ENCODE results near the gene D2HGDH. TPM values are rescaled to one million over a fixed set of nuclear protein-coding genes. Genes with fewer than 3 reads are reported as not detected.

Gene D2HGDH
- total and polyA plus RNA-seq, 7 donors, result 14.1 to 31.0 (median 20.3) TPM

DNA sequence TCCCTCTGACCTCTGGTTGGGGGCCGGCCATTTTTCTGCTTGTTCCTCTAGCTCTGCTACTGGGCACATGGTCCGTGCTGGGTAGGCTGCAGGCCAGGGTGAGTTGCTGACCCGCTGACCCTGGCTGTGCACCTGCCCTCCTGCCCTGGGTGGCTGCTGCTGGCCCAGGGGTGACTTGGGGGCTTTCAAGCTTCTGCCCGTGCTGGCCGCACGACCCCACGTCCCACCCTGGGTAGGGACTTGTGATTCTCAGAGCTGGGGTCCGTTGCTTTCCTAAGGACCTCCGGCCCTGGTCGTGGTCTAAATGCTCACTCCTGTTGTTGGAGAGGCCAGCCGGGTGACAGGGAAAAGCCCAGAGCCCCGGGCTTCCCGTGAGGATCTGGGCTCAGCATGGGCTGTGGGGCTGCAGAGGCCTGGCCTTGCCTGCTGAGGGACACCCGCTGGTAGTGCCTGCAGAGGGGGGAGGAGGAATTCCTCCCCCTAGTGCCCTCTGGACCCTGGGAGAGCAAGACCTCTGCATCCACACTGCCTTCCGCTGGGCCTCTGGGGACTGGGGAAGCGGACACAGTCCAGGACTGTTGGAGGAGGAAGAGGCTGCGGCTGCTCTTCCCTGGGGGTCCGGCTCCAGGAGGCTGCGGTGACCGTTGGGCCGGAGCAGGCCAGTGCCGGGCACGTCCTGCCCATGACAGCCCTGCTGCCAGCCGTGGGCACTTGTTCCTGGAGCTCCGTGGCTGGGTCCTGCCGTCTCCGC, 35.9 kb downstream of the D2HGDH start:
- TF ChIP-seq, protein P1, sequence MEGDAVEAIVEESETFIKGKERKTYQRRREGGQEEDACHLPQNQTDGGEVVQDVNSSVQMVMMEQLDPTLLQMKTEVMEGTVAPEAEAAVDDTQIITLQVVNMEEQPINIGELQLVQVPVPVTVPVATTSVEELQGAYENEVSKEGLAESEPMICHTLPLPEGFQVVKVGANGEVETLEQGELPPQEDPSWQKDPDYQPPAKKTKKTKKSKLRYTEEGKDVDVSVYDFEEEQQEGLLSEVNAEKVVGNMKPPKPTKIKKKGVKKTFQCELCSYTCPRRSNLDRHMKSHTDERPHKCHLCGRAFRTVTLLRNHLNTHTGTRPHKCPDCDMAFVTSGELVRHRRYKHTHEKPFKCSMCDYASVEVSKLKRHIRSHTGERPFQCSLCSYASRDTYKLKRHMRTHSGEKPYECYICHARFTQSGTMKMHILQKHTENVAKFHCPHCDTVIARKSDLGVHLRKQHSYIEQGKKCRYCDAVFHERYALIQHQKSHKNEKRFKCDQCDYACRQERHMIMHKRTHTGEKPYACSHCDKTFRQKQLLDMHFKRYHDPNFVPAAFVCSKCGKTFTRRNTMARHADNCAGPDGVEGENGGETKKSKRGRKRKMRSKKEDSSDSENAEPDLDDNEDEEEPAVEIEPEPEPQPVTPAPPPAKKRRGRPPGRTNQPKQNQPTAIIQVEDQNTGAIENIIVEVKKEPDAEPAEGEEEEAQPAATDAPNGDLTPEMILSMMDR (IDR thresholded peaks at IDR 0.05), result no peak
- Histone ChIP-seq H3K27me3 (ENCODE audit: insufficient read depth in 3 of 3, low read length in 2 of 3) (peaks cover 0 to 16% (median 4%) of the 10 kb centered on the region in 3 donors), H3K36me3 (ENCODE audit: insufficient read depth in 1 of 2, low read depth in 1 of 2) (no peaks in the 10 kb centered on the region), H3K27ac (no peak overlapping the region), H3K4me3 (no peak overlapping the region), H3K9me3 (no peaks in the 10 kb centered on the region), H3K4me1 (peaks cover 10% of the 10 kb centered on the region)
- peak in 2 of 4 donors; percentile 5 to 29 for ATAC-seq
- intact Hi-C loops (cut with DNase I), result no loop called here
- 51 to 53% (median 51%) methylated on average over 27 of the region's 27 CpGs for WGBS, 3 donors
- DNase-seq, result no peak

DNA sequence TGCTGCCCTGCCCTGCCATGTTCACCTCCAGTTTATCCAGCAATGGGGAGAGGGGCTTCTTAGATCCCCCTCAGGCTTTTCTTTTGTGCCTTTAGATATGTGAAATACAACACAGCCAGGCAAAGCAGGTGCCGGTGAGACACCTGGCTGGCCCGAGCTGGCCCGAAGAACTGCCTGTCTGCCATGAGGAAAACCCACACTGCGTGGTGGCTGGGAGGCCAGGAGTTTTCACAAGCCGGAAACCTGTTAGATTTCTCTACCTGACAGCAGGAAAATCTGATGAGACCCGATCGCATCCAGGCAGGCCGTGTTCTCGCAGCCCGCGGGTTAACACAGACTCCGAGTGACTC, 36.5 kb downstream of the D2HGDH start:
- DNase-seq (no peak), ATAC-seq (peak in 1 of 4 donors; percentile 4)
- intact Hi-C loops (cut with DNase I), result no loop called here
- Histone ChIP-seq H3K36me3 (ENCODE audit: insufficient read depth in 1 of 2, low read depth in 1 of 2) (no peaks in the 10 kb centered on the region), H3K27me3 (ENCODE audit: insufficient read depth in 3 of 3, low read length in 2 of 3) (peaks cover 0 to 20% (median 4%) of the 10 kb centered on the region in 3 donors), H3K4me1 (peaks cover 10% of the 10 kb centered on the region), H3K9me3 (no peaks in the 10 kb centered on the region), H3K27ac (no peak overlapping the region), H3K4me3 (no peak overlapping the region)
- TF ChIP-seq, protein P1 (IDR thresholded peaks at IDR 0.05), result no peak
- 82 to 92% (median 86%) methylated on average over 12 of the region's 12 CpGs for WGBS, 3 donors

DNA sequence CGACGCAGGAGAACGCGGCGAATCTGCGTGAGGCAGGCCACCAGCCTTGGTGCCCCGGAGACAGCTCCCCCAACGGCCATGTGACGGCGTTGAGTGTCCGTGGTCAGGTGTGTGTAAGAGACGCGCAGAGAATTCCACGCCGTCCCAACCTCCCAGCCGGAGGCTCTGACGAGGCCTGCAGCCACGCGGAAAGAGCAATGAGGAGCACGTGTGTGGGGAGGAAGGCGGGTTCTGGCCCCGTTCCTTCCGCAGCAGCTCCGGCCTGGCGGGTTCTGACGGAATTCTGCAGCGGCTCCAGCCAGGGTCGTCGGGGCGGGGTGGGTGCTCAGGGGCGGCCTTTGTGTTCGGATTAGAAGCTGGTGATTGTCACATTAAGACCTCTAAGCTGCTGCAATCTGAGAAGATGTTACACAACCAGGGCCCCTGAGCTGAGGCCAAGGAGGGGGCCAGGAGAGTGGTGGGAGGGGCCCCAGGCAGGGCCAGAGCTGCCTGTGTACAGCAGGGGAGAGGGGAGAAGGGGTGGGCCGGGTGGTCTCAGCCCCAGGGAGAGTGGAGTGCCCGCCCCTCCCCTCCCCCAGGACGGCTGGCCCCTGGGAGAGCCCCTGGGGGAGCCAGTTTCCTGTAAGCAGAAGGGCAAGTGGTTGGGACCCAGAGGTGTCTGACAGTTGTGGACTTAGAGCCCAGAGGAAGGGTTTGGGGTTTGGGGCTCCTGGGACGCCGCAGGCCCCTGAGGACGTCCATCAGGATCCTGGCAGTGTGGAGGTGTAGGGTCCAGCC, 37.0 kb downstream of the D2HGDH start:
- WGBS, 3 donors, result 31 to 47% (median 36%) methylated on average over 37 to 38 of the region's 38 CpGs
- peaks cover 0 to 20% (median 4%) of the 10 kb centered on the region in 3 donors for H3K27me3 ChIP-seq (ENCODE audit: insufficient read depth in 3 of 3, low read length in 2 of 3)

DNA sequence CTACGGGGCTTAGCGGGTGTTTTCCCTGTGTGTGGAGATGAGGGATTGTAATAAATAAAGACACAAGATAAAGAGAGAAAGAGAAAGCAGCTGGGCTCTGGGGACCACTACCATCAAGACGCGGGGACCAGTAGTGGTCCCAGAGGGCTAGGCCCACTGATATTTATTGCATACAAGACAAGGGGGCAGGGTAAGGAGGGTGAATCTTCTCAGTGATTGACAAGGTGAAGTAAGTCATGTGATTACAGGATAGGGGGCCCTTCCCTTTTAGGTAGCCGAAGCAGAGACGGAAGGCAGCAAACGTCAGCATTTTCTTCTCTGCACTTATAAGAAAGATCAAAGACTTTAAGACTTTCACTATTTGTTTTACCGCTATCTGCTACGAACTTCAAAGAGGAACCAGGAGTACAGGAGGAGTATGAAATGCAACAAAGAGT, 37.7 kb downstream of the D2HGDH start:
- no peaks in the 10 kb centered on the region for H3K36me3 ChIP-seq (ENCODE audit: insufficient read depth in 1 of 2, low read depth in 1 of 2)
- TF ChIP-seq, protein P1 (IDR thresholded peaks at IDR 0.05), result no peak
- no peaks in the 10 kb centered on the region for H3K9me3 ChIP-seq
- intact Hi-C loops (cut with DNase I), result no loop called here
- peaks cover 10% of the 10 kb centered on the region for H3K4me1 ChIP-seq
- WGBS, 3 donors, result 62 to 72% (median 68%) methylated on average over 9 of the region's 9 CpGs
- no peak overlapping the region for H3K27ac ChIP-seq
- H3K27me3 ChIP-seq (ENCODE audit: insufficient read depth in 3 of 3, low read length in 2 of 3), result peaks cover 0 to 20% (median 4%) of the 10 kb centered on the region in 3 donors
- DNase-seq (no peak), ATAC-seq (no peak)
- H3K4me3 ChIP-seq, result no peak overlapping the region

More for the DNA sequence above, 37.0 kb downstream of the D2HGDH start:
- TF ChIP-seq, protein P1 (IDR thresholded peaks at IDR 0.05), result no peak
- Histone ChIP-seq H3K27ac (no peak overlapping the region), H3K36me3 (ENCODE audit: insufficient read depth in 1 of 2, low read depth in 1 of 2) (no peaks in the 10 kb centered on the region), H3K4me1 (peaks cover 10% of the 10 kb centered on the region), H3K9me3 (no peaks in the 10 kb centered on the region), H3K4me3 (no peak overlapping the region)
- intact Hi-C loops (cut with DNase I), result no loop called here
- ATAC-seq (peak; percentile 52 to 82 (median 67)), DNase-seq (peak; percentile 53 to 87)

Measured in psoas muscle (tissue), 8 donors.